HG03025 (cell line): ENCODE measurements around the gene GPAT3.
"Not testable (repeated sequence)": the region's sequence is repeated elsewhere in the genome, so short reads cannot be mapped to it uniquely, and the experiment has no call there.

ENCODE experiments used
- ATAC-seq: cut with Tn5 transposase; IDR thresholded peaks from one replicate; pipeline ENCODE4 v1.9.1; 2021; ENCODE audit warnings: mild to moderate bottlenecking, moderate library complexity; ENCODE audit not compliant: unreplicated experiment, low FRiP score

GPAT3 gene

GRCh38 chr4:83535520-83536361, at the start of gene GPAT3:
TSS of gene GPAT3 (plus strand) at chr4:83536108. CDS start at chr4:83536623, 515 bp downstream.
- ATAC-seq = peak; percentile 56

- no peak for ATAC-seq
These were observed 49.3 kb upstream of the GPAT3 start for GRCh38 chr4:83486457-83487129.

- ATAC-seq = no peak
These were observed 46.1 kb upstream of the GPAT3 start for GRCh38 chr4:83489711-83490326.

- no peak for ATAC-seq
These were observed 44.9 kb upstream of the GPAT3 start for GRCh38 chr4:83490876-83491450.

GRCh38 chr4:83496085-83496917, 39.6 kb upstream of the GPAT3 start:
- not testable (repeated sequence) for ATAC-seq

- no peak for ATAC-seq
These were observed 37.7 kb upstream of the GPAT3 start for GRCh38 chr4:83498187-83498586.

GRCh38 chr4:83501671-83502070, 34.2 kb upstream of the GPAT3 start:
- ATAC-seq = not testable (repeated sequence)

GRCh38 chr4:83503974-83504373, 31.9 kb upstream of the GPAT3 start:
- ATAC-seq = no peak

- no peak for ATAC-seq
These were observed 31.4 kb upstream of the GPAT3 start for GRCh38 chr4:83504503-83504902.

GRCh38 chr4:83504996-83505395, 30.9 kb upstream of the GPAT3 start:
- ATAC-seq = no peak

GRCh38 chr4:83509156-83509585, 26.7 kb upstream of the GPAT3 start:
- ATAC-seq = not testable (repeated sequence)

GRCh38 chr4:83510442-83510841, 25.5 kb upstream of the GPAT3 start:
- no peak for ATAC-seq

GRCh38 chr4:83516042-83516772, 19.7 kb upstream of the GPAT3 start:
- no peak for ATAC-seq

- no peak for ATAC-seq
These were observed 13.7 kb upstream of the GPAT3 start for GRCh38 chr4:83522239-83522638.

GRCh38 chr4:83527671-83528070, 8.2 kb upstream of the GPAT3 start:
- no peak for ATAC-seq

GRCh38 chr4:83536362-83537272, 709 bp downstream of the GPAT3 start:
- ATAC-seq = no peak

- ATAC-seq = no peak
These were observed 6.3 kb downstream of the GPAT3 start for GRCh38 chr4:83542225-83542624.

GRCh38 chr4:83546786-83547185, 10.9 kb downstream of the GPAT3 start:
- no peak for ATAC-seq
